ENCODE results near the gene CDCA3.
"Not testable (repeated sequence)": the region's sequence is repeated elsewhere in the genome, so short reads cannot be mapped to it uniquely, and the experiment has no call there.

CDCA3 gene

GRCh38 chr12:6872073-6873048 is 21.3 kb upstream of the CDCA3 start:
- DNase-seq (ENCODE audit: low read depth) = peak; percentile 50

GRCh38 chr12:6871052-6871957 is 20.2 kb upstream of the CDCA3 start:
- DNase-seq (ENCODE audit: low read depth) = no peak

- DNase-seq (ENCODE audit: low read depth) = not testable (repeated sequence)
Observed at GRCh38 chr12:6870304-6870703, 19.2 kb upstream of the CDCA3 start.

GRCh38 chr12:6869049-6870021 is 18.2 kb upstream of the CDCA3 start:
- no peak for DNase-seq (ENCODE audit: low read depth)

- no peak for DNase-seq (ENCODE audit: low read depth)
Observed at GRCh38 chr12:6868211-6869048, 17.3 kb upstream of the CDCA3 start.

GRCh38 chr12:6867413-6868210 is 16.5 kb upstream of the CDCA3 start, which contains the start of gene TPI1:
Gene TPI1 (plus strand): TSS chr12:6867531. CDS start chr12:6867567, 36 bp downstream.
- no peak for DNase-seq (ENCODE audit: low read depth)

- no peak for DNase-seq (ENCODE audit: low read depth)
Observed at GRCh38 chr12:6866920-6867412, 15.9 kb upstream of the CDCA3 start.

- DNase-seq (ENCODE audit: low read depth) = no peak
Observed at GRCh38 chr12:6866163-6866919, 15.3 kb upstream of the CDCA3 start.

- not testable (repeated sequence) for DNase-seq (ENCODE audit: low read depth)
Observed at GRCh38 chr12:6865307-6865706, 14.2 kb upstream of the CDCA3 start.

GRCh38 chr12:6863586-6864321 is 12.7 kb upstream of the CDCA3 start:
- no peak for DNase-seq (ENCODE audit: low read depth)

GRCh38 chr12:6863033-6863432 is 11.9 kb upstream of the CDCA3 start:
- no peak for DNase-seq (ENCODE audit: low read depth)

- no peak for DNase-seq (ENCODE audit: low read depth)
Observed at GRCh38 chr12:6861391-6861790, 10.3 kb upstream of the CDCA3 start.

- DNase-seq (ENCODE audit: low read depth) = no peak
Observed at GRCh38 chr12:6860942-6861341, 9.9 kb upstream of the CDCA3 start.

- DNase-seq (ENCODE audit: low read depth) = no peak
Observed at GRCh38 chr12:6860116-6860515, 9.0 kb upstream of the CDCA3 start.

GRCh38 chr12:6858799-6859198 is 7.7 kb upstream of the CDCA3 start:
- DNase-seq (ENCODE audit: low read depth) = no peak

- no peak for DNase-seq (ENCODE audit: low read depth)
Observed at GRCh38 chr12:6855322-6855721, 4.2 kb upstream of the CDCA3 start.

GRCh38 chr12:6854036-6854435 is 3.0 kb upstream of the CDCA3 start:
- no peak for DNase-seq (ENCODE audit: low read depth)

GRCh38 chr12:6853626-6854025 is 2.5 kb upstream of the CDCA3 start:
- no peak for DNase-seq (ENCODE audit: low read depth)

All from HS-5 (cell line).